Stomach (tissue), 9 donors: ENCODE data around the gene ATG4B. TPM values are rescaled to one million over a fixed set of nuclear protein-coding genes. Genes with fewer than 3 reads are reported as not detected.

Experiments
- DNase-seq, 2 donors: peaks; one replicate each; pipeline versions ENCODE4 v3.0.0 to v3.0.0-alpha.2; 2013 to 2019
- H3K27ac ChIP-seq, 5 donors: fragments of 200-600 bp in 4 of 5; sonication (generic) in 4 of 5; one replicate each; pipeline ENCODE4 v1.5.1; 2013 to 2019; ENCODE audit warnings: mild to moderate bottlenecking in 1 of 5, moderate library complexity in 1 of 5
- H3K27me3 ChIP-seq, 3 donors: fragments of 200-600 bp; sonication (generic); one replicate each; pipeline ENCODE4 v1.5.1; 2017 to 2019; ENCODE audit warnings: mixed run types in 1 of 3
- H3K36me3 ChIP-seq, 4 donors: fragments of 200-600 bp; sonication (generic); 1 replicate in 3 of 4; 2 replicates in 1 of 4; pipeline ENCODE4 v1.5.1; 2016 to 2019
- H3K4me1 ChIP-seq, 4 donors: fragments of 200-600 bp; sonication (generic); one replicate each; pipeline ENCODE4 v1.5.1; 2016 to 2019
- H3K4me3 ChIP-seq, 4 donors: fragments of 200-600 bp; sonication (generic) in 3 of 4; one replicate each; pipeline ENCODE4 v1.5.1; 2016 to 2019; ENCODE audit warnings: mild to moderate bottlenecking in 1 of 4
- H3K9me3 ChIP-seq, 4 donors: fragments of 200-600 bp; sonication (generic); one replicate each; pipeline ENCODE4 v1.5.1; 2016 to 2019
- CTCF ChIP-seq, 7 experiments: fragments of 450-650 bp in 4 of 7; fragments of 200-600 bp in 3 of 7; sonication (generic) in 3 of 7; IDR thresholded peaks; one replicate each; pipeline ENCODE4 v1.5.1; 2016 to 2019; ENCODE audit warnings: antibody characterized with exemption in 7 of 7, control low read depth in 2 of 7, mild to moderate bottlenecking in 1 of 7
- EP300 ChIP-seq: sonication (generic); formaldehyde crosslinking; IDR thresholded peaks from one replicate; pipeline ENCODE4 v1.6.1; 2017; ENCODE audit warnings: antibody characterized with exemption
- POLR2A ChIP-seq, 4 donors: fragments of 450-650 bp; IDR thresholded peaks; one replicate each; pipeline ENCODE4 v1.6.1; 2016; ENCODE audit warnings: antibody characterized with exemption in 4 of 4, control low read depth in 2 of 4, mild to moderate bottlenecking in 1 of 4, moderate library complexity in 1 of 4
- POLR2AphosphoS5 ChIP-seq, 3 donors: sonication (generic); formaldehyde crosslinking; IDR thresholded peaks; one replicate each; pipeline ENCODE4 v1.6.1; 2016; ENCODE audit warnings: antibody characterized with exemption in 3 of 3
- WGBS, 5 donors: extraction: QIAGEN DNeasy Blood & Tissue Kit in 3 of 5; methylation state at CpG; one replicate each; pipeline versions ENCODE4 v1.1.5 to v1.1.7; 2013 to 2018; 5-methylcytosine and 5-hydroxymethylcytosine counted together
- intact Hi-C: fragments of 100-400 bp; cut with DNase I; formaldehyde crosslinking; loops from one replicate; pipeline ENCODE4 v1.15.1; 2023; ENCODE audit warnings: low total_unique reads
- polyA plus RNA-seq, 3 donors: library from polyadenylated mRNA; stranded (reverse); fragments of 200-250 nt; gene quantifications; one replicate each; pipeline ENCODE4 v1.2.3, GENCODE V29; 2013
- total RNA-seq, 5 donors: library from RNA; depleted of rRNA; stranded (reverse); fragments of >200 nt; gene quantifications; one replicate each; pipeline versions ENCODE4 v1.1.0 to v1.2.3, GENCODE V29; 2014 to 2016
- donor health status: healthy with polysubstance abuse.
- donor health status: Bipolar disorder and iron deficiency.
- donor health status: healthy.

ATG4B gene
- total and polyA plus RNA-seq, 8 donors = 31.5 to 162 (median 61.2) TPM

GRCh38 chr2:241618829-241619228 is 18.7 kb upstream of the ATG4B start:
- WGBS, 5 donors = 86 to 90% (median 88%) methylated on average over 9 to 11 of the region's 11 CpGs
- intact Hi-C loops = no loop called here
- Histone ChIP-seq H3K4me1 (peaks cover 13 to 35% (median 29%) of the 10 kb centered on the region in 4 donors), H3K36me3 (peaks cover 0 to 13% (median 0%) of the 10 kb centered on the region in 4 donors), H3K4me3 (no peak overlapping the region), H3K9me3 (no peaks in the 10 kb centered on the region), H3K27ac (peak overlapping the region in 1 of 5 donors; percentile 15), H3K27me3 (no peaks in the 10 kb centered on the region)
- TF ChIP-seq POLR2AphosphoS5 (IDR thresholded peaks at IDR 0.05) (no peak), CTCF (IDR thresholded peaks at IDR 0.05) (no peak), POLR2A (IDR thresholded peaks at IDR 0.05) (no peak), EP300 (no peak)
- no peak for DNase-seq

DNA sequence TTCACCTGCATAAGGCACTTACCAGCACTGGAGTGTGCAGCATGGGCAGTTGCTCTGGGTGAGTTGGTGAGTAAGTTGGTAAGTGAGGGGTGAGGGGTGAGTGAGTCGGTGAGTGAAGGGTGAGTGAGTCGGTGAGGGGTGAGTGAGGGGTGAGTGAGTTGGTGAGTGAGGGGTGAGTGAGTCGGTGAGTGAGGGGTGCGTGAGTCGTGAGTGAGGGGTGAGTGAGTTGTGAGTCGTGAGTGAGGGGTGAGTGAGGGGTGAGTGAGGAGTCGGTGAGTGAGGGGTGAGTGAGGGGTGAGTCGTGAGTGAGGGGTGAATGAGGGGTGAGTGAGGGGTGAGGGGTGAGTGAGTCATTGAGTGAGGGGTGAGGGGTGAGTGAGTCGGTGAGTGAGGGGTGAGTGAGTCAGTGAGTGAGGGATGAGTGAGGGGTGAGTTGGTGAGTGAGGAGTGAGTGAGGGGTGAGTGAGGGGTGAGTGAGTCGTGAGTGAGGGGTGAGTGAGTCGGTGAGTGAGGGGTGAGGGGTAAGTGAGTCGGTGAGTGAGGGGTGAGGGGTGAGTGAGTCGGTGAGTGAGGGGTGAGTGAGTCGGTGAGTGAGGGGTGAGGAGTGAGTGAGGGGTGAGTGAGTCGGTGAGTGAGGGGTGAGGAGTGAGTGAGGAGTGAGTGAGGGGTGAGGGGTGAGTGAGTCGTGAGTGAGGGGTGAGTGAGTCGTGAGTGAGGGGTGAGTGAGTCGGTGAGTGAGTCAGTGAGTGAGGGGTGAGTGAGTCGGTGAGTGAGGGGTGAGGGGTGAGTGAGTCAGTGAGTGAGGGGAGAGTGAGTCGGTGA is 17.7 kb upstream of the ATG4B start:
- H3K9me3 ChIP-seq = no peaks in the 10 kb centered on the region
- no peak overlapping the region for H3K4me3 ChIP-seq
- H3K36me3 ChIP-seq = peaks cover 0 to 13% (median 0%) of the 10 kb centered on the region in 4 donors
- H3K27me3 ChIP-seq = no peaks in the 10 kb centered on the region
- intact Hi-C loops = no loop called here
- no peak for TF ChIP-seq POLR2A (IDR thresholded peaks at IDR 0.05)
- no peak for TF ChIP-seq EP300
- TF ChIP-seq CTCF (IDR thresholded peaks at IDR 0.05) = no peak
- no peak for TF ChIP-seq POLR2AphosphoS5 (IDR thresholded peaks at IDR 0.05)
- WGBS, 5 donors = 89 to 94% (median 91%) methylated on average over 19 to 20 of the region's 20 CpGs
- DNase-seq = no peak
- H3K27ac ChIP-seq = no peak overlapping the region
- H3K4me1 ChIP-seq = peaks cover 13 to 32% (median 28%) of the 10 kb centered on the region in 4 donors

DNA sequence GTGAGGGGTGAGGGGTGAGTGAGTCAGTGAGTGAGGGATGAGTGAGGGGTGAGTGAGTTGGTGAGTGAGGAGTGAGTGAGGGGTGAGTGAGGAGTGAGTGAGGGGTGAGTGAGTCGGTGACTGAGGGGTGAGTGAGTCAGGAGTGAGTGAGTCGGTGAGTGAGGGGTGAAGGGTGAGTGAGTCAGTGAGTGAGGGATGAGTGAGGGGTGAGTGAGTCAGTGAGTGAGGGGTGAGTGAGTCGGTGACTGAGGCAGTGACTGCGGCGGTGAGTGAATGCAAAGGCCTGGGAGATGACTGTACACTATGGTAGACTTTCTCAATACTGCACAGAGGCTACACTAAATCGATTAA is 17.1 kb upstream of the ATG4B start:
- Histone ChIP-seq H3K36me3 (peaks cover 0 to 13% (median 0%) of the 10 kb centered on the region in 4 donors), H3K4me3 (no peak overlapping the region), H3K9me3 (no peaks in the 10 kb centered on the region), H3K27ac (no peak overlapping the region), H3K27me3 (no peaks in the 10 kb centered on the region), H3K4me1 (peaks cover 9 to 26% (median 25%) of the 10 kb centered on the region in 4 donors)
- no peak for TF ChIP-seq EP300
- intact Hi-C loops = no loop called here
- no peak for DNase-seq
- 82 to 91% (median 88%) methylated on average over 6 of the region's 6 CpGs for WGBS, 5 donors

DNA sequence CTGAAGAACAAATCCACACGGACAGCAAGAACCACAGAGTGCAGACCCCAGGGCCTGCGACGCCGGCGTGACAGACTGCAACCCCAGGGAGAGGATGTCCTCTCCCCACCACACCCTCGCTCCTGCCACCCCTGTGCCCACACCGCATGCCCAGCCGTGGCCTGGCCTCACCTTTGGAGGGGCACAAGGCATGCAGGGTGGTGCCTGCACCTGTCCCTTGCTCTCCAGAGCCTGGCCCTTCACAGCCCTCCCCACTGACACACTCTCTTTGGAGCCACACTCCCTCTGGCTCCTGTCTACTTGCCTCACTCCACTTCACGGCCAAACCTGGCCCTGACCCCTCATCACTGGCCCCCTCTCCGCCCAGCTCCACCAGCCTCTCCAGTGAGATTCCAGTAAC is 9.8 kb upstream of the ATG4B start:
- peaks cover 0 to 24% (median 5%) of the 10 kb centered on the region in 4 donors for H3K4me1 ChIP-seq
- no peak overlapping the region for H3K27ac ChIP-seq
- H3K9me3 ChIP-seq = no peaks in the 10 kb centered on the region
- no peaks in the 10 kb centered on the region for H3K27me3 ChIP-seq
- no peak overlapping the region for H3K4me3 ChIP-seq
- peaks cover 3 to 57% (median 48%) of the 10 kb centered on the region in 4 donors for H3K36me3 ChIP-seq
- no peak for TF ChIP-seq POLR2A (IDR thresholded peaks at IDR 0.05)
- WGBS, 5 donors = 92 to 94% (median 93%) methylated on average over 10 of the region's 10 CpGs
- intact Hi-C loops = no loop called here
- DNase-seq = no peak

- peaks cover 0 to 35% (median 11%) of the 10 kb centered on the region in 4 donors for H3K4me1 ChIP-seq
- TF ChIP-seq EP300 = no peak
- TF ChIP-seq CTCF (IDR thresholded peaks at IDR 0.05) = no peak
- no peak for TF ChIP-seq POLR2AphosphoS5 (IDR thresholded peaks at IDR 0.05)
- TF ChIP-seq POLR2A (IDR thresholded peaks at IDR 0.05) = no peak
- H3K9me3 ChIP-seq = no peaks in the 10 kb centered on the region
- no peak for DNase-seq
- H3K4me3 ChIP-seq = no peak overlapping the region
- intact Hi-C loops = no loop called here
- 62 to 72% (median 70%) methylated on average over 11 of the region's 11 CpGs for WGBS, 5 donors
- H3K27me3 ChIP-seq = no peaks in the 10 kb centered on the region
- peaks cover 8 to 69% (median 62%) of the 10 kb centered on the region in 4 donors for H3K36me3 ChIP-seq
- no peak overlapping the region for H3K27ac ChIP-seq
These were observed 7.6 kb upstream of the ATG4B start for GRCh38 chr2:241629762-241630435.
